Stimulated activated CD8-positive, alpha-beta memory T cell treated with anti-CD3 and anti-CD28 coated beads, Interleukin-7, amount 100 ng/mL, for 48 hours (primary cell): ENCODE measurements around the gene RFX4.
"Not testable (repeated sequence)": the region's sequence is repeated elsewhere in the genome, so short reads cannot be mapped to it uniquely, and the experiment has no call there.

Source experiments
- DNase-seq, 2 donors: peaks; one replicate each; pipeline ENCODE4 v3.0.0-alpha.2; 2020; ENCODE audit warnings: low read depth in 1 of 2; ENCODE audit errors: extremely low read depth in 1 of 2

The RFX4 gene

DNA sequence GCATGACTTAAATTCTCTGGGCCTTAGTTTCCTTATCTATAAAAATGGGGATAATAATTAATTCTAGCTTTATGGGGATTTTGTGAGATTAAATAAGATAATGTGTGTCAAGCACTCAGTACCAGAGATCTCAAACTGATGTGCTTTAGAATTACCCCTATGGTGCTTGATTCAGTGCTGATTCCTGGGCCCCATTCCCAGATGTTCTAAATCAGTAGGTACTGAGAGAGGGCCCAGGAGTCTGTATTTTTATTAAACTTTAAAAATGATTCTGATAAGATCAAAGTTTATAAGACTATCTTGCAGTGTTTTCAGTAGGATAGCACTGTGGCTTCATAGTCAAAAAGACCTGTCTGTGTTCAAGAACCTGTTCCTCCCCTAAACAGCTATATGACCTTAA is 102.6 kb downstream of the RFX4 start:
- no peak for DNase-seq

DNA sequence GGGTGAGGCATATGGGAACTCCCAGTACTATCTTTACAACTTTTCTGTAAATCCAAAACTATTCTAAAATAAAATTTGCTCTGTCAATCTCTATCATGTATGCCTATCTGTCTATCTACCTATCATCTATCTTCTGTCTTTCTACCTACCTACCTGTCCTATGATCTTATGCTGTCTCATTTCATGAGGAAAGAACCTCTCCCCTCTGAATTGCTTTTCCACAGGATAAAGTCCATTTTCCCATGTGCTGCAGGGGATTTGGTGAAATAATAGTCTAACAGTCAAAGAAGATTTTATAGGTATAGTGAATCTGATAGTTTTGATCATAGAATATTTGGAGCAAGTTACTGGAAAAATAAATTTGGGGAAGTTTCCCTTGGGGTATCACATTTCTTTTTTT is 104.9 kb downstream of the RFX4 start:
- DNase-seq = no peak

DNA sequence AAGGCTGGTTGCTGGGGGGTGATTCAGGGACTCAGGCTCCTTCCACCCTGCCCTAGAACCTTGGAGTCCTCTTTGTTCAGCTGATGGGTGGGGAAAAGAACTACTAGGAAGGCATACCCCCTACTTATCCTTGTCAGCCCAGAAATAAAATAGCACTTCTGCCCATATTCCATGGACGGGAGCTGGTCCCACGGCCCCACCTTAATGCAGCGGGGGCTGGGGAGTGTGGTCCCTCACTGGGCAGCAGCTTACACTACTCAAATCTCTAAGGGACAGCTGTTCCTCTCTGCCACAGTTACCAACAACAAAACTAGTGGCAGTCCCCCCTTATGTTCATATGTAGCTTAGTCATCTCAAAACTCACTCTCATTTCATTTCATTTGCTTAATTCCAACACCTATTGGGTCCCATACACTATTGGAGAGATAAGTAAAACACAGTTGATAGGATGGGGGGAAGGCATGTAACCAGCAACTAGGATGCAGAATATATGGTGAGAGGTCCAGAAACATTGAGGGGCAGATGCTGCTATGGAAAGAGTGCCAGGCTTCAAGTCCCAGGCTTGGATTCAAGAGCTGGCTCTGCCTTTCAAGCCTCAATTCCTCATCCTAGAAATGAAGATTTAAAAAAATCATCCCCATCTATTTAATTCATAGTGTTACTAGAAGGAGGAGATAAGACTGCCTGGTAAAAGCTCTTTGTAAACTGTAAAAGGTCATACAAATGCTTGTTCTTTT is 107.9 kb downstream of the RFX4 start:
- DNase-seq = no peak

- DNase-seq = not testable (repeated sequence)
Observed at GRCh38 chr12:106692033-106692432, 109.2 kb downstream of the RFX4 start.

- DNase-seq = no peak
Observed at GRCh38 chr12:106692896-106693820, 110.4 kb downstream of the RFX4 start.

DNA sequence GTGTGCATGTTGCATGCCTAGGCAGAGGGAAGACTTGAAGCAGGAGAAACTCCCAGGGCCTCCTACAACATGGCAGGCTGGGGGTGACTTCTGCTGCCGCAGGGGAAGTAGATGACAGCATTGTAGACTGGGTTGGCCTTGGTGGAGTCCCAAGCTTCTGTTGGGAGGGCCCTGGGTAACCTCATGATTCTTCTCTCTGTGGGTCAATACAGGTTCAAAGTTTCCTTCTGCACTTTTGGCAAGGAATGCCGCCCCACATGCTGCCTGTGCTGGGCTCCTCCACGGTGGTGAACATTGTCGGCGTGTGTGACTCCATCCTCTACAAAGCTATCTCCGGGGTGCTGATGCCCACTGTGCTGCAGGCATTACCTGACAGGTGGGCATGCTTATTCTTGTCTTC is 113.3 kb downstream of the RFX4 start:
- DNase-seq = no peak

GRCh38 chr12:106696681-106697417 is 114.0 kb downstream of the RFX4 start:
- DNase-seq = no peak

DNA sequence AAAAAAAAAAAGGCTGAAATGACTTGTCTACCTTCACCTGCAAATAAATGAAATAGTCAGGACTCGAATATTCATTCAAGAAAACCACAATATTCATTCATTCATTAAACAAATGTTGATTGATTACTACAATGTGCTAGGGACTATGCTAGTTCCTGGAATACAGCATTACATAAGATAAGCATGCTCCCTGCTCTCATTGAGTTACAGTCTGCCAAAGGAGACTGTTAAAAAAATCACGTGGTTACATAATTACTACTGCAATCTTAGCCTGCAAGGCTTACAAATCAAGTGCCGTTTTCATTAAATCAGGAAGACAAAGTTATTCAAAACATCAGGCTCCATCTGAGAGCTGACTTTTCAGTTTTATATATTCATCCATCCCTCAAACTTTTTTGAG is 121.3 kb downstream of the RFX4 start:
- DNase-seq = no peak

DNA sequence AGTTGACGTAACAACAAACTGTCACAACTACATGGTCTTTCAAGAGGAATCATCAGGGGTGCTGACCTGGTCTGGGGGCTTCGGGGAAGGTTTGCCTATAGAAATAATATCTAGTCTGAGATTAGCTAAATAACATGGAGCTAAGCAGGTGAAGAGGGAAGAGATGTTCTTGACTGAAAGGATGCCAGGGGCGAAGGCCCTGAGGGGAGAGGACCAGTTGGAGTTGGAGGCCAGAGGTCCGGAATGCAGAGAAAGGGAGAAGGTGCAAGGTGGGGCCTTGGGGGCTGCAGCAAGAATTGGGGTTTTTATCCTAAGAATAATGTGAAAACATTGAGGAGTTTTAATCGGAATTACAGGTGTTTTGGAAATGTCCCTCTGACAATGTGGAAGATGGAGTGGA is 123.2 kb downstream of the RFX4 start:
- no peak for DNase-seq

GRCh38 chr12:106709068-106709511 is 126.3 kb downstream of the RFX4 start:
- DNase-seq = no peak

DNA sequence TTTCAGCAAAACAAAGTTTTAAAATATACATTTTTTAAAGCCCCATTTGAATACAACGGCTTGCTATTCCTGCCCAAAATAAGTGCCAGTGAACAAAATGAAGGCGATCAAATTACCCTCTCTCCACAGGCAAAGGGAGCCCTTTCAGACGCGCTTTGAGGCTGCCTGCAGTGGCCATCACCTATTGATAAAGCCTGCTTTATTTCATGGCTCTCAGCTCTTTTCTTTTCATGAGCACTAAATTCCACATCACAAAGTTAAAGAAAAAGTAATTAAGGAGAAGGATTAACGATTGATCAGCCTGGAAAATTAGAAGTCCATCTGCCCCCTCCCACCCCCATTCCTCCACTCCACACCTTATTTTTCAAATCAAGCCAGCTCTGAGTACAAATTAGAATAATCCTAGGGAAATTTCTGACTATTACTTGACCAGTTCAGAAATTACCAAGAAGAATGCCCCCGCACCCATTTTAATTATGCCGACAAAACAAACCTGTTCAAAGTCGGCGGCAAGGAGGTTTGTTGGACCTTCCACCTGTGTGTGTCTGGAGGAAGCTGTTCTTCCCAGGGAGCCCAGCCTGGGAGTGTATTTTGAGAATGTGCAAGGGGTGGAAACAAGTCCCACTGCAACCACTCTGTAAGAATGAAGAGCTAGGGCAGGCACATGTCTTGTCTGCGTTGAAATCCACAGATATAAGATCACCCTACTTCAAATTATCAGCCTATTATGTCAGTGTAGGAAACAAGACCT is 127.5 kb downstream of the RFX4 start:
- no peak for DNase-seq

DNA sequence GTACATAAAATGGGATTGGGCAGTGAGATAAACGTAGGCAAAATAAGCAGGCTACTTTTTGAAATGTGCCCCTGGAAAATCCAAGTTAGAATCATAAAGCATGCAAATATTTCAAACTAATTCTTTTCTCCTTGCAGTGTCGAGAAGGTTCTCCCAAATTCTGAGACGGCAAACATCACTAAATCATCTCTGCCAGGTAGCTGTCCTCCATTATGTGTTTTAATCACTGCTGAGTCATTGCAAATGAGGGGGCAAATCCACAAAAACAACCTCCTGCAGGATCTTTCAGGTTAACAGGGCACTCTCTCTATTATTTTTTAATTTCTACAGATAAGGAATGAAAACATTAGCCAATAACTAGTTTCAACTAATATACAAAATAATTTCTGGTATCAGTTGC is 128.5 kb downstream of the RFX4 start:
- no peak for DNase-seq

GRCh38 chr12:106712768-106713167 is 130.0 kb downstream of the RFX4 start:
- no peak for DNase-seq

GRCh38 chr12:106714926-106715325 is 132.1 kb downstream of the RFX4 start:
- DNase-seq = no peak

GRCh38 chr12:106715582-106715981 is 132.8 kb downstream of the RFX4 start:
- no peak for DNase-seq

GRCh38 chr12:106717673-106718072 is 134.9 kb downstream of the RFX4 start:
- no peak for DNase-seq

DNA sequence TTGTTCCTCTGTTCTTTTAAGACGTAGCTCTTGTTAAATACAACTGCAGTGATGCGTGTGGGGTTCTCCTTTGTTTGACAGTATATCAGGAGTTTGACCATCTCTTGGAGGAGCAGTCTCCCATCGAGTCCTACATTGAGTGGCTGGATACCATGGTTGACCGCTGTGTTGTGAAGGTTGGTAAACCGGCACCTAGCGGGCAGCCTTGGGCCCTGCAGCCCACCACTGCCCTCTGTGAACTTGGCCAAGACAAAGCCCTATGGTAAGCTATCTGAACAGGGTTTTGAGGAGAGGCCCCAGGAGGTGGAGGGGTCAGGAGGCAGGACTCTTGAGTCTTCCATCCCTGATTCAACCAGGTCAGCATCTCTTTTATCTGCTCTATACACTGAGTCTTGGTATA is 137.1 kb downstream of the RFX4 start:
- no peak for DNase-seq

- no peak for DNase-seq
Observed at GRCh38 chr12:106720696-106721095, 137.9 kb downstream of the RFX4 start.

DNA sequence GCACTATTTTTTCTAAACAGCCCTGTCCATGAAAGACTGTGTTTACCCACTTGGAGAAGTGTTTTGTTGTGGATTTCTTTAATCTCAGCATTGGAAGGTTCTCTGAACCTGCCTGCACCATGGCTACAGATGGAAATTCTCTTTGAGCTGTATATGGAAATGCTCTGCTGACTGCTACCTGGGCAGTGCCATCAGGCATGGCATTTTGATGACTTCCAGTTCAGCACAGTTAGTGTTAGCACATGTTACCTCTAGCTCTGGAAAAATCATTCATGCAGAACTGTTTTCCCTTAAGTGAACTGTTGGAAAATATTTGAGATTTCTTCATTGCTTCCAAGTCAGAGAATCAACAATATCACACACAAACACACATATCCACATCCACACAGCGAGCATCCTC is 139.1 kb downstream of the RFX4 start:
- no peak for DNase-seq

- no peak for DNase-seq
Observed at GRCh38 chr12:106722837-106723236, 140.0 kb downstream of the RFX4 start.

- DNase-seq = no peak
Observed at GRCh38 chr12:106723416-106723815, 140.6 kb downstream of the RFX4 start.
